Measurements from ENCODE around the gene POLA1. TPM values are rescaled to one million over a fixed set of nuclear protein-coding genes. Genes with fewer than 3 reads are reported as not detected.

Gene POLA1
- total RNA-seq, 1 donor from 2014 or later, result 12.3 TPM

DNA sequence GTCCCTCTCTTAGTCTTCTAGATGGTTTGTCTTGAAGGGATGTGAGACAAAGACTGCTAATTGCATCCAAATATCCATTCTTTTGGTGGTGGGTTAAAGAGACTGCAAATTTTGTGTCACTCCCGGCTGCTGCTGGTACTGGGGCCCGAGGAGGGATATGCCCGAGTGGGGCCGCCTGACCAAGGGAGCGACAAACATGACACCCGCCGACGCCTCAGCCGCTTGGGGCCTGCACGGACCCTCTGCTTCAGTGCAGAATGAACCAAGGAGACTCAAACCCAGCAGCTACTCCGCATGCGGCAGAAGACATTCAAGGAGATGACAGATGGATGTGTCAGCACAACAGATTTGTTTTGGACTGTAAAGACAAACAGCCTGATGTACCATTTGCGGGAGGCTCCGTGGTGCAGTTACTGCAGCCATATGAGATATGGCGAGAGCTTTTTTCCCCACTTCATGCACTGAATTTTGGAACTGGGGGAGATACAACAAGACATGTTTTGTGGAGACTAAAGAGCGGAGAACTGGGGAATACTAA, 335.6 kb downstream of the POLA1 start:
- Histone ChIP-seq H3K4me1 (no peaks in the 10 kb centered on the region), H3K36me3 (no peaks in the 10 kb centered on the region), H3K9me3 (no peaks in the 10 kb centered on the region), H3K27ac (no peak overlapping the region), H3K4me3 (no peak overlapping the region), H3K27me3 (ENCODE audit: low read depth) (no peaks in the 10 kb centered on the region)
- DNase-seq, result no peak
- ATAC-seq, result no peak
- TF ChIP-seq, protein P1, sequence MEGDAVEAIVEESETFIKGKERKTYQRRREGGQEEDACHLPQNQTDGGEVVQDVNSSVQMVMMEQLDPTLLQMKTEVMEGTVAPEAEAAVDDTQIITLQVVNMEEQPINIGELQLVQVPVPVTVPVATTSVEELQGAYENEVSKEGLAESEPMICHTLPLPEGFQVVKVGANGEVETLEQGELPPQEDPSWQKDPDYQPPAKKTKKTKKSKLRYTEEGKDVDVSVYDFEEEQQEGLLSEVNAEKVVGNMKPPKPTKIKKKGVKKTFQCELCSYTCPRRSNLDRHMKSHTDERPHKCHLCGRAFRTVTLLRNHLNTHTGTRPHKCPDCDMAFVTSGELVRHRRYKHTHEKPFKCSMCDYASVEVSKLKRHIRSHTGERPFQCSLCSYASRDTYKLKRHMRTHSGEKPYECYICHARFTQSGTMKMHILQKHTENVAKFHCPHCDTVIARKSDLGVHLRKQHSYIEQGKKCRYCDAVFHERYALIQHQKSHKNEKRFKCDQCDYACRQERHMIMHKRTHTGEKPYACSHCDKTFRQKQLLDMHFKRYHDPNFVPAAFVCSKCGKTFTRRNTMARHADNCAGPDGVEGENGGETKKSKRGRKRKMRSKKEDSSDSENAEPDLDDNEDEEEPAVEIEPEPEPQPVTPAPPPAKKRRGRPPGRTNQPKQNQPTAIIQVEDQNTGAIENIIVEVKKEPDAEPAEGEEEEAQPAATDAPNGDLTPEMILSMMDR (IDR thresholded peaks at IDR 0.05), result no peak
- intact Hi-C loops (cut with DNase I), result no loop called here

DNA sequence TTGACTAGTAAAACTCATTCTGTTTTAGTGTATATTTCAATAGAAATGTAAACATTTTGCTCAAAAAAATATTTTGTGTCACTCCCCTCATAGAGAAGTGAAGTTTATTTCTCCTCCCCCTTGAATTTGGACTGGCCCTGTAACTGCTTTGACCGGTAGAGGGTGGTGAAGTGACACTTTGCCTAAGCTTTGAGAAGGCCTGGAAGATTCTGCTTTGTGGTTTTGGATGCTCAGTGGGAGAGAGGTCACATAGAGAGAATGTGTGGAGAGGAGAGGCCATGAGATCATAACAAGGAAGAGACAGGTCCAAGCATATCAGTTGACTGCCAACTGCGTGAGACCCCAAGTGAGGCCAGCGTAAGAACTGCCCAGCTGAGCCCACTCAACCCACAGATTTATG, 341.2 kb downstream of the POLA1 start:
- Histone ChIP-seq H3K36me3 (no peaks in the 10 kb centered on the region), H3K27me3 (ENCODE audit: low read depth) (no peaks in the 10 kb centered on the region), H3K9me3 (no peaks in the 10 kb centered on the region), H3K4me3 (no peak overlapping the region), H3K27ac (no peak overlapping the region), H3K4me1 (no peaks in the 10 kb centered on the region)
- intact Hi-C loops (cut with DNase I), result no loop called here
- DNase-seq (no peak), ATAC-seq (no peak)
- TF ChIP-seq, protein P1 (IDR thresholded peaks at IDR 0.05), result no peak

DNA sequence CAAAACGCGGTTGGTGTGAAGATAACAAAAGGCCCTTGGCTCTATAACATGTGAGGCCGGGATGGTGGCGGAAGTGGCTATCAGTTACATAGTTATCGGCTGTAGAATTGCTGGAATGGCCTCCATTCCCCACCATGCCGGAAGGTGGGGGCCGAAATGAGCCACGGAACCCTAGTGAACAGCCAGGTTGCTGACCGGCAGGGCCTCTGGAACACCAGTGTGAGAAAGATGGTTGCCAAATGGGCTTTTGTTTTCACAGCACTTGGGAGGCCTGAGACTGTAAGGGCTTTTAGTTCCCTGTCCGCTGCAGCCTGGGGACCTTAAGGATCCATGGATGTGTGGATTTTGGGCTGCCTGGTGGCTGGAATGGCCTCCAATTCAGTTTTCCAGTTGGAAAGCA, 345.3 kb downstream of the POLA1 start:
- DNase-seq (no peak), ATAC-seq (no peak)
- H3K27ac ChIP-seq, result no peak overlapping the region
- H3K9me3 ChIP-seq, result no peaks in the 10 kb centered on the region
- no peaks in the 10 kb centered on the region for H3K4me1 ChIP-seq
- H3K36me3 ChIP-seq, result no peaks in the 10 kb centered on the region
- no peaks in the 10 kb centered on the region for H3K27me3 ChIP-seq (ENCODE audit: low read depth)
- H3K4me3 ChIP-seq, result no peak overlapping the region
- intact Hi-C loops (cut with DNase I), result no loop called here
- TF ChIP-seq, protein P1 (IDR thresholded peaks at IDR 0.05), result no peak

DNA sequence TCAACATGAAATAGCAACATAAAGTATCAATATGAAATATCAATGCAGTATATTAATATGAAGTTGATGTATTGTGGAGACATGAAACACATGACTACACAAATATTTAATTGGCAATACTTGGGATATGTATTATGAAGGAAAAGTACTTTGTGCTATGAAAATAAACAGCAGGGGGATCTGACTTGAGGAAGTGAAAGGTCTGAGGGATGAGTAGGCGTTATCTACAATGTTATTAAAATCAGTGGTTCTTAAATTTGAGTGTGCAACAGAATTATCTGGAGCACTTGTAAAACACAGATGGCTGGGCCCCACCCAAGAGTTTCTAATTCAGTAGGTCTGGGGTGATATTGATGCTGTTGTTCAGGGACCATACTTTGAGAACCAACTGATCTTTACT, 349.5 kb downstream of the POLA1 start:
- Histone ChIP-seq H3K4me1 (no peaks in the 10 kb centered on the region), H3K27ac (no peak overlapping the region), H3K27me3 (ENCODE audit: low read depth) (no peaks in the 10 kb centered on the region), H3K9me3 (no peaks in the 10 kb centered on the region), H3K36me3 (no peaks in the 10 kb centered on the region), H3K4me3 (no peak overlapping the region)
- TF ChIP-seq, protein P1 (IDR thresholded peaks at IDR 0.05), result no peak
- DNase-seq (no peak), ATAC-seq (no peak)
- intact Hi-C loops (cut with DNase I), result no loop called here

Other genes with a start within 250 kb of the POLA1 start
- 22.3 TPM for gene PDK3, start 228.6 kb upstream of the POLA1 start, total RNA-seq
- gene PCYT1B, start 46.6 kb upstream of the POLA1 start, total RNA-seq, result 1.2 TPM